Body of pancreas (tissue), 4 donors: ENCODE results near the gene KMT2C. TPM values are rescaled to one million over a fixed set of nuclear protein-coding genes. Genes with fewer than 3 reads are reported as not detected.

Experiments used
- ATAC-seq: fragments of 150-250 bp; one replicate; pipeline ENCODE4 v1.9.1; 2016
- DNase-seq, 4 donors: peaks; one replicate each; pipeline ENCODE4 v3.0.0-alpha.2; 2019
- H3K27ac ChIP-seq, 4 donors: fragments of 200-600 bp; sonication (generic); 1 replicate in 3 of 4; 2 replicates in 1 of 4; pipeline versions ENCODE4 v1.5.1 to v1.6.1; 2016 to 2019; ENCODE audit warnings: mild to moderate bottlenecking in 1 of 4, mixed read lengths in 1 of 4, moderate library complexity in 1 of 4
- H3K27me3 ChIP-seq, 2 donors: fragments of 200-600 bp; sonication (generic); one replicate each; pipeline ENCODE4 v1.6.0; 2016; ENCODE audit warnings: mild to moderate bottlenecking in 1 of 2
- H3K36me3 ChIP-seq, 2 donors: fragments of 200-600 bp; sonication (generic); replicated peaks in 1 of 2; 2 replicates each; pipeline ENCODE4 v1.5.1; 2016; ENCODE audit warnings: low read depth in 2 of 2; ENCODE audit not compliant: insufficient read depth in 1 of 2
- H3K4me1 ChIP-seq: fragments of 200-600 bp; sonication (generic); one replicate; pipeline ENCODE4 v1.6.0; 2016
- H3K4me3 ChIP-seq, 2 donors: fragments of 200-600 bp; sonication (generic); 1 replicate in 1 of 2; 2 replicates in 1 of 2; pipeline ENCODE4 v1.5.1; 2016 to 2019
- H3K9me3 ChIP-seq, 3 donors: fragments of 200-600 bp; sonication (generic); 1 replicate in 2 of 3; 2 replicates in 1 of 3; pipeline ENCODE4 v1.5.1; 2016
- POLR2A ChIP-seq, 3 donors: fragments of 450-650 bp; IDR thresholded peaks; one replicate each; pipeline ENCODE4 v1.6.1; 2016; ENCODE audit warnings: antibody characterized with exemption in 3 of 3, mild to moderate bottlenecking in 2 of 3
- WGBS, 2 donors: methylation state at CpG; one replicate each; pipeline ENCODE4 v1.1.5; 2017; 5-methylcytosine and 5-hydroxymethylcytosine counted together
- intact Hi-C: fragments of 100-400 bp; cut with DNase I; formaldehyde crosslinking; loops from one replicate; pipeline ENCODE4 v1.15.1; 2023
- total RNA-seq, 2 donors: library from RNA; depleted of rRNA; stranded (reverse); fragments of >200 nt; gene quantifications; one replicate each; pipeline ENCODE4 v1.1.0, GENCODE V29; 2016
- TF ChIP-seq, protein P1 (sequence below), 7 experiments: fragments of 450-650 bp in 4 of 7; fragments of 200-600 bp in 3 of 7; sonication (generic) in 3 of 7; IDR thresholded peaks; one replicate each; pipeline ENCODE4 v1.5.1; 2016 to 2019; ENCODE audit warnings: antibody characterized with exemption in 7 of 7

Gene KMT2C
- total RNA-seq, 2 donors from 2014 or later = 58.9 to 71.5 TPM

GRCh38 chr7:152176797-152177196 is 259.0 kb downstream of the KMT2C start:
- 74 to 79% methylated on average over 2 of the region's 2 CpGs for WGBS, 2 donors
- H3K27me3 ChIP-seq = no peaks in the 10 kb centered on the region
- H3K27ac ChIP-seq = no peak overlapping the region

GRCh38 chr7:152173372-152174070 is 262.3 kb downstream of the KMT2C start:
- Histone ChIP-seq H3K27ac (no peak overlapping the region), H3K4me3 (no peak overlapping the region), H3K9me3 (no peaks in the 10 kb centered on the region), H3K36me3 (peaks cover 8 to 28% of the 10 kb centered on the region in 2 donors), H3K4me1 (no peaks in the 10 kb centered on the region), H3K27me3 (no peaks in the 10 kb centered on the region)
- TF ChIP-seq, protein P1, sequence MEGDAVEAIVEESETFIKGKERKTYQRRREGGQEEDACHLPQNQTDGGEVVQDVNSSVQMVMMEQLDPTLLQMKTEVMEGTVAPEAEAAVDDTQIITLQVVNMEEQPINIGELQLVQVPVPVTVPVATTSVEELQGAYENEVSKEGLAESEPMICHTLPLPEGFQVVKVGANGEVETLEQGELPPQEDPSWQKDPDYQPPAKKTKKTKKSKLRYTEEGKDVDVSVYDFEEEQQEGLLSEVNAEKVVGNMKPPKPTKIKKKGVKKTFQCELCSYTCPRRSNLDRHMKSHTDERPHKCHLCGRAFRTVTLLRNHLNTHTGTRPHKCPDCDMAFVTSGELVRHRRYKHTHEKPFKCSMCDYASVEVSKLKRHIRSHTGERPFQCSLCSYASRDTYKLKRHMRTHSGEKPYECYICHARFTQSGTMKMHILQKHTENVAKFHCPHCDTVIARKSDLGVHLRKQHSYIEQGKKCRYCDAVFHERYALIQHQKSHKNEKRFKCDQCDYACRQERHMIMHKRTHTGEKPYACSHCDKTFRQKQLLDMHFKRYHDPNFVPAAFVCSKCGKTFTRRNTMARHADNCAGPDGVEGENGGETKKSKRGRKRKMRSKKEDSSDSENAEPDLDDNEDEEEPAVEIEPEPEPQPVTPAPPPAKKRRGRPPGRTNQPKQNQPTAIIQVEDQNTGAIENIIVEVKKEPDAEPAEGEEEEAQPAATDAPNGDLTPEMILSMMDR (IDR thresholded peaks at IDR 0.05) = no peak
- TF ChIP-seq POLR2A (IDR thresholded peaks at IDR 0.05) = no peak
- 81 to 83% methylated on average over 5 of the region's 5 CpGs for WGBS, 2 donors
- DNase-seq (no peak), ATAC-seq (no peak)
- intact Hi-C loops = no loop called here

More at GRCh38 chr7:152176797-152177196, 259.0 kb downstream of the KMT2C start:
- intact Hi-C loops = no loop called here
- H3K36me3 ChIP-seq = peaks cover 15 to 29% of the 10 kb centered on the region in 2 donors
- DNase-seq (no peak), ATAC-seq (no peak)
- no peak overlapping the region for H3K4me3 ChIP-seq
- no peaks in the 10 kb centered on the region for H3K9me3 ChIP-seq
- TF ChIP-seq, protein P1 (IDR thresholded peaks at IDR 0.05) = no peak
- no peak for TF ChIP-seq POLR2A (IDR thresholded peaks at IDR 0.05)
- no peaks in the 10 kb centered on the region for H3K4me1 ChIP-seq

DNA sequence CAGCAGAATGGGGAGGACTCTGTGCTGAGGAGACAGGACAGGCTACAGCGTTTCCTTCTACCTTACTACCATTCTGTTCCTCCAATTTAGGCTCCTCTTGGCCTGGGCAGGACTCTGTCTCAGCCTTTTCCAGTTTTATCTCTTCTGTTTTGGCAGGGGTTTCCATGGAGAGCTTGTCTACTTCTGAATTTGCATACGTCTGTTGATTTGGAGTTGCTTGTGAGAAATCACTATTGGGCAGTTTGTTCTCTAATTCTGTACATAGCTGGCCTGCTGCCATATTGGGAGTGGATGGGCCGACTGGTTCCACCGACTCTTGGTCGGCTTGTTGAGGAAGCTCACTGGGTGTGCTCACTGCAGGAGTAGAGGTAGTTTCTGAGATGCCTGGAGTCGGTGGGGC is 273.5 kb downstream of the KMT2C start:
- ATAC-seq (no peak), DNase-seq (no peak)
- Histone ChIP-seq H3K27ac (no peak overlapping the region), H3K4me1 (no peaks in the 10 kb centered on the region), H3K9me3 (no peaks in the 10 kb centered on the region), H3K27me3 (no peaks in the 10 kb centered on the region), H3K4me3 (no peak overlapping the region), H3K36me3 (peaks cover 19 to 53% of the 10 kb centered on the region in 2 donors)
- WGBS, 2 donors = 60 to 68% methylated on average over 6 of the region's 6 CpGs
- intact Hi-C loops = no loop called here
- TF ChIP-seq POLR2A (IDR thresholded peaks at IDR 0.05) = no peak
- TF ChIP-seq, protein P1 (IDR thresholded peaks at IDR 0.05) = no peak

GRCh38 chr7:152161171-152161570 is 274.6 kb downstream of the KMT2C start:
- no peak overlapping the region for H3K27ac ChIP-seq
- intact Hi-C loops = no loop called here
- TF ChIP-seq, protein P1 (IDR thresholded peaks at IDR 0.05) = no peak
- TF ChIP-seq POLR2A (IDR thresholded peaks at IDR 0.05) = no peak
- ATAC-seq (no peak), DNase-seq (no peak)
- no peaks in the 10 kb centered on the region for H3K4me1 ChIP-seq
- no peaks in the 10 kb centered on the region for H3K27me3 ChIP-seq
- peaks cover 19 to 46% of the 10 kb centered on the region in 2 donors for H3K36me3 ChIP-seq
- H3K4me3 ChIP-seq = no peak overlapping the region
- H3K9me3 ChIP-seq = no peaks in the 10 kb centered on the region
